Adrenal gland (tissue), 5 donors: ENCODE measurements around the gene HEXIM1.

Experiments used
- POLR2A ChIP-seq, 2 donors: fragments of 450-650 bp; IDR thresholded peaks; one replicate each; pipeline ENCODE4 v1.6.1; 2017; ENCODE audit warnings: antibody characterized with exemption in 2 of 2, mild to moderate bottlenecking in 2 of 2, moderate library complexity in 1 of 2
- TF ChIP-seq, protein P1 (sequence below), 6 experiments: fragments of 450-650 bp in 4 of 6; fragments of 200-600 bp in 2 of 6; sonication (generic) in 1 of 6; IDR thresholded peaks; 1 replicate in 5 of 6; 2 replicates in 1 of 6; pipeline versions ENCODE4 v1.5.1 to v1.8.0; 2016 to 2021; ENCODE audit warnings: antibody characterized with exemption in 6 of 6, mild to moderate bottlenecking in 2 of 6, moderate library complexity in 1 of 6
- donor health status: DM: no; HTN: no; CAD: no.

DNA sequence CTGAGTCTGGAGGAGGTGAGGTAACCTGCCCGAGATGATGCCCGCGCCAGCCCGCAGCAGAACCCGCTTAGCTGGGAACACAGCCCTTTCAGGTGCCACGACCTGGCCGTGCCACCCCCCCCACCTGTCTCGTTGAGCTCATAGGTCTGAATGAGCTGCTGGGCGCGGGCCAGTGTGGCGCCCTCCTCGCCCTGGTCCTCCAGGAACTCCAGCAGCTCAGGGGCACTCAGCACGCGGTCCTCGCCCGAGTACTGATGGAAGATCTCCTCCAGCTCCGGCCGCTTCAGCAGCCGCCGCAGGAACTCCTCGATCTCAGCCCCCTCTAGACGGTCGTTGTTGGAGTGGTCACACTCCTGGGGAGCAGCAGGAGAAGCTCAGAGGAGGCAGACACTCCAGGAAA is 29.6 kb upstream of the HEXIM1 start:
- TF ChIP-seq, protein P1, sequence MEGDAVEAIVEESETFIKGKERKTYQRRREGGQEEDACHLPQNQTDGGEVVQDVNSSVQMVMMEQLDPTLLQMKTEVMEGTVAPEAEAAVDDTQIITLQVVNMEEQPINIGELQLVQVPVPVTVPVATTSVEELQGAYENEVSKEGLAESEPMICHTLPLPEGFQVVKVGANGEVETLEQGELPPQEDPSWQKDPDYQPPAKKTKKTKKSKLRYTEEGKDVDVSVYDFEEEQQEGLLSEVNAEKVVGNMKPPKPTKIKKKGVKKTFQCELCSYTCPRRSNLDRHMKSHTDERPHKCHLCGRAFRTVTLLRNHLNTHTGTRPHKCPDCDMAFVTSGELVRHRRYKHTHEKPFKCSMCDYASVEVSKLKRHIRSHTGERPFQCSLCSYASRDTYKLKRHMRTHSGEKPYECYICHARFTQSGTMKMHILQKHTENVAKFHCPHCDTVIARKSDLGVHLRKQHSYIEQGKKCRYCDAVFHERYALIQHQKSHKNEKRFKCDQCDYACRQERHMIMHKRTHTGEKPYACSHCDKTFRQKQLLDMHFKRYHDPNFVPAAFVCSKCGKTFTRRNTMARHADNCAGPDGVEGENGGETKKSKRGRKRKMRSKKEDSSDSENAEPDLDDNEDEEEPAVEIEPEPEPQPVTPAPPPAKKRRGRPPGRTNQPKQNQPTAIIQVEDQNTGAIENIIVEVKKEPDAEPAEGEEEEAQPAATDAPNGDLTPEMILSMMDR (IDR thresholded peaks at IDR 0.05) = no peak
- TF ChIP-seq POLR2A (IDR thresholded peaks at IDR 0.05) = no peak
